Tibial nerve (tissue), 4 donors: ENCODE data around the gene PTPRJ. TPM values are rescaled to one million over a fixed set of nuclear protein-coding genes. Genes with fewer than 3 reads are reported as not detected.

Experiments
- DNase-seq, 2 donors: peaks; one replicate each; pipeline ENCODE4 v3.0.0-alpha.2; 2019; ENCODE audit warnings: low spot score in 2 of 2
- H3K27ac ChIP-seq, 4 donors: fragments of 200-600 bp; sonication (generic) in 3 of 4; one replicate each; pipeline ENCODE4 v1.5.1; 2017 to 2019; ENCODE audit warnings: mild to moderate bottlenecking in 1 of 4
- H3K27me3 ChIP-seq, 2 donors: fragments of 200-600 bp; sonication (generic) in 1 of 2; one replicate each; pipeline versions ENCODE4 v1.5.1 to v1.6.0; 2017 to 2019
- H3K36me3 ChIP-seq, 3 donors: fragments of 200-600 bp; sonication (generic); one replicate each; pipeline ENCODE4 v1.5.1; 2018 to 2019
- H3K4me1 ChIP-seq, 4 donors: fragments of 200-600 bp; sonication (generic) in 3 of 4; one replicate each; pipeline ENCODE4 v1.5.1; 2017 to 2019
- H3K4me3 ChIP-seq, 4 donors: fragments of 200-600 bp; sonication (generic) in 3 of 4; one replicate each; pipeline ENCODE4 v1.5.1; 2017 to 2019; ENCODE audit warnings: mild to moderate bottlenecking in 1 of 4, moderate library complexity in 1 of 4
- H3K9me3 ChIP-seq, 4 donors: fragments of 200-600 bp; sonication (generic) in 3 of 4; one replicate each; pipeline ENCODE4 v1.5.1; 2017 to 2019
- EP300 ChIP-seq, 2 donors: sonication (generic); formaldehyde crosslinking; IDR thresholded peaks; one replicate each; pipeline ENCODE4 v1.6.1; 2017; ENCODE audit warnings: antibody characterized with exemption in 2 of 2, mild to moderate bottlenecking in 1 of 2
- POLR2A ChIP-seq, 2 donors: fragments of 450-650 bp; IDR thresholded peaks; one replicate each; pipeline ENCODE4 v1.6.1; 2017; ENCODE audit warnings: antibody characterized with exemption in 2 of 2, mild to moderate bottlenecking in 2 of 2, moderate library complexity in 2 of 2
- WGBS, 2 donors: methylation state at CpG; one replicate each; pipeline ENCODE4 v1.1.5; 2018; 5-methylcytosine and 5-hydroxymethylcytosine counted together
- total RNA-seq, 4 donors: library from RNA; depleted of rRNA; stranded (reverse); fragments of >200 nt; gene quantifications; one replicate each; pipeline ENCODE4 v1.1.0, GENCODE V29; 2016
- TF ChIP-seq, protein P1 (sequence below), 5 experiments: fragments of 200-600 bp in 3 of 5; fragments of 450-650 bp in 2 of 5; sonication (generic) in 3 of 5; IDR thresholded peaks; one replicate each; pipeline ENCODE4 v1.5.1; 2016 to 2019; ENCODE audit warnings: antibody characterized with exemption in 5 of 5, mild to moderate bottlenecking in 3 of 5, moderate library complexity in 2 of 5

Gene PTPRJ
- total RNA-seq, 4 donors from 2014 or later: 20.5 to 24.3 (median 22.3) TPM

DNA sequence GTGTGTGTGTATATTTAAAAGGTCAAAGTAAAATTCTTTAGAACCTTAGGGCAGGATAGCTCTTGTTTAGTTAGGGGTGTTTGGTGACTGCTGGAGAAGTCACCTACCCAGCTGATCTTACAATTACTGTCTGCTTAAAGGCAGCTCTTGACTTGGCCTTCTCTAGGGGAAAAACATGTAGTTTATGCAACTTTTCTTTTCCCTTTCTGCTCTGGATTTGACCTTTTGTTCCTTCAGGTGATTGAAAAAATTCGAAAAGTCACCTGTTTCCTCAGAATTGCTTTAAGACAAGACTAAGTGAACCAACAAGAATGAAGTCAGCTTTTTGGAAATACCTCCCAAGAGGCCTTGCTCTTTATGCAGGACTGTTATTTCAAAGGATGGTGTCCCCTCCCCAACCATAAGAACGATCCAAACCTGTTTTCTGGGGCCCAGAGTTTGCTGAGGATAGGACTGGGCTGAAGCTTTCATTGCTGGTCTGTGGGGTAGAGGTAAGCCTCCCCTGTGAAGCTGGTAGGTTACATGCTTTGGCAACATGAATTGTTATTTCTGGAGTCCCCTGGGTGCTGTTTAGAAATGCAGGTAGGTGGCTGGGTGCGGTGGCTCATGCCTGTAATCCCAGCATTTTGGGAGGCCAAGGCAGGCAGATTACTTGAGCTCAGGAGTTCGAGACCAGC is 111.2 kb downstream of the PTPRJ start:
- Histone ChIP-seq H3K4me3 (no peak overlapping the region), H3K4me1 (peaks cover 3 to 73% (median 34%) of the 10 kb centered on the region in 4 donors), H3K27ac (peak overlapping the region in 1 of 4 donors; percentile 6), H3K9me3 (no peaks in the 10 kb centered on the region), H3K27me3 (no peaks in the 10 kb centered on the region), H3K36me3 (no peaks in the 10 kb centered on the region)
- TF ChIP-seq, protein P1, sequence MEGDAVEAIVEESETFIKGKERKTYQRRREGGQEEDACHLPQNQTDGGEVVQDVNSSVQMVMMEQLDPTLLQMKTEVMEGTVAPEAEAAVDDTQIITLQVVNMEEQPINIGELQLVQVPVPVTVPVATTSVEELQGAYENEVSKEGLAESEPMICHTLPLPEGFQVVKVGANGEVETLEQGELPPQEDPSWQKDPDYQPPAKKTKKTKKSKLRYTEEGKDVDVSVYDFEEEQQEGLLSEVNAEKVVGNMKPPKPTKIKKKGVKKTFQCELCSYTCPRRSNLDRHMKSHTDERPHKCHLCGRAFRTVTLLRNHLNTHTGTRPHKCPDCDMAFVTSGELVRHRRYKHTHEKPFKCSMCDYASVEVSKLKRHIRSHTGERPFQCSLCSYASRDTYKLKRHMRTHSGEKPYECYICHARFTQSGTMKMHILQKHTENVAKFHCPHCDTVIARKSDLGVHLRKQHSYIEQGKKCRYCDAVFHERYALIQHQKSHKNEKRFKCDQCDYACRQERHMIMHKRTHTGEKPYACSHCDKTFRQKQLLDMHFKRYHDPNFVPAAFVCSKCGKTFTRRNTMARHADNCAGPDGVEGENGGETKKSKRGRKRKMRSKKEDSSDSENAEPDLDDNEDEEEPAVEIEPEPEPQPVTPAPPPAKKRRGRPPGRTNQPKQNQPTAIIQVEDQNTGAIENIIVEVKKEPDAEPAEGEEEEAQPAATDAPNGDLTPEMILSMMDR (IDR thresholded peaks at IDR 0.05): no peak
- TF ChIP-seq EP300 (IDR thresholded peaks at IDR 0.05): no peak
- TF ChIP-seq POLR2A (IDR thresholded peaks at IDR 0.05): no peak
- DNase-seq: no peak
- 81 to 84% methylated on average over 4 of the region's 4 CpGs for WGBS, 2 donors

DNA sequence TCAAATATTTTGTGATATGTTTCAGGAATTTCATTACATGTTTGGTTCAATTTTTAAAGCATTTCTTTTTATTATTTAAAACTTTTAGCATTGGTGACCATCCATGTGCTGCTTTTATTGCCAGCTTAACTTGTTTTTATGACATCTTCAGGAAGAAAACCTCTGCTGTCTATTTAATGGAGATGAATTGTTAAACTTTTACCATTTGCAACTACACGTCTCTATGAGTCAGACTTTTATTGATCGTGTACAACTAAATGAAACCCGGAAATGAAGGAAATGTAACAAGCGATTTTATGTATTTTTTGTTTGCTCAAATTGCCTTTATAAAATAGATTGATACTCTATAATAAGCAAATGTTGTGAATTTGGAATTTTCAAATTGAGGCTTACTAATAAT is 113.0 kb downstream of the PTPRJ start:
- Histone ChIP-seq H3K27ac (peak overlapping the region in 2 of 4 donors; percentile 2 to 81), H3K9me3 (no peaks in the 10 kb centered on the region), H3K27me3 (no peaks in the 10 kb centered on the region), H3K4me3 (no peak overlapping the region), H3K36me3 (no peaks in the 10 kb centered on the region), H3K4me1 (peaks cover 3 to 80% (median 30%) of the 10 kb centered on the region in 4 donors)
- no peak for DNase-seq
- TF ChIP-seq, protein P1 (IDR thresholded peaks at IDR 0.05): no peak
- TF ChIP-seq EP300 (IDR thresholded peaks at IDR 0.05) (no peak), POLR2A (IDR thresholded peaks at IDR 0.05) (no peak)
- 39 to 54% methylated on average over 4 of the region's 4 CpGs for WGBS, 2 donors

DNA sequence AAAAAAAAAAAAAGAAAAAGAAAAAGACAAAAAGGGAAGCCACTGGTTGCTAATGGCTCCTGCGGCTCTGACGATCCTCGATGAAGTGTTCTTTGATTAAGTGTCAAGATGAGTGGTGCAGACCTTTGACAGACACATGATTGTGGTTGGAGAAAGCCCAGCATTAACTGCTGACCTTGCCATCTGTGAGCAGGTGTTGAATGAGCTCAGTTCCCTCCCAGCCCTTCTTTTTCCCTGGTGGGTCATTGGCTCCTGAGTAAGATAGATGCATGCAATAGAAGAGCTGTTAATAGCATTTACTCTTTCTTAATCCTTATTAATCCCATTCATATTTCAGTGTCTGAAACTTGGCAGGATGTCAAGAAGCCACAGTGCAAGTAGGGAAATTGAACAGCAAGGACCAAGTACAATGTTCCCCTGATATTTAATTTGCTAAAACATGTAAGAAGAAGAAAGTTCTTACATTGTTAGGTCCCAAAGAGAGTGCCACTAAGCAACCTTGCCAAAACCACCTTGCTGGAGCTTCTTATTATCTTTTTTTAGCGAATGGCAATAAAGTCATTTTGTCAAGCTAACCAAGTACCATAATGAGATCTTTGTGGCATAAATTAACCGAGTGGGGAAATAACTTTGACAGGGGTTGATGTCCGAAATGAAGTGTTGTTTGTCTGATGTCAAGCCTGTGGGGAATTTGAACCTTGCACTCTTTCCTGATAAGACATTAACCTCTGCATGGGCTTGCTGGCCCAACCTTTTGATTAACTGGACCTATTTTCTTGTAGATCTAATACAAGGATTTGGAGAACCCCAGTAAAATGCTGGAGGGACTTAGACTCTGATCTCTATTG is 113.7 kb downstream of the PTPRJ start:
- H3K27ac ChIP-seq: peak overlapping the region in 3 of 4 donors; percentile 55 to 81 (median 79)
- 29 to 30% methylated on average over 6 of the region's 6 CpGs for WGBS, 2 donors
- H3K9me3 ChIP-seq: no peaks in the 10 kb centered on the region
- H3K4me1 ChIP-seq: peaks cover 3 to 73% (median 23%) of the 10 kb centered on the region in 4 donors
- DNase-seq: no peak
- no peaks in the 10 kb centered on the region for H3K27me3 ChIP-seq
- TF ChIP-seq EP300 (IDR thresholded peaks at IDR 0.05) (no peak), POLR2A (IDR thresholded peaks at IDR 0.05) (no peak)
- TF ChIP-seq, protein P1 (IDR thresholded peaks at IDR 0.05): no peak
- no peaks in the 10 kb centered on the region for H3K36me3 ChIP-seq
- H3K4me3 ChIP-seq: no peak overlapping the region

DNA sequence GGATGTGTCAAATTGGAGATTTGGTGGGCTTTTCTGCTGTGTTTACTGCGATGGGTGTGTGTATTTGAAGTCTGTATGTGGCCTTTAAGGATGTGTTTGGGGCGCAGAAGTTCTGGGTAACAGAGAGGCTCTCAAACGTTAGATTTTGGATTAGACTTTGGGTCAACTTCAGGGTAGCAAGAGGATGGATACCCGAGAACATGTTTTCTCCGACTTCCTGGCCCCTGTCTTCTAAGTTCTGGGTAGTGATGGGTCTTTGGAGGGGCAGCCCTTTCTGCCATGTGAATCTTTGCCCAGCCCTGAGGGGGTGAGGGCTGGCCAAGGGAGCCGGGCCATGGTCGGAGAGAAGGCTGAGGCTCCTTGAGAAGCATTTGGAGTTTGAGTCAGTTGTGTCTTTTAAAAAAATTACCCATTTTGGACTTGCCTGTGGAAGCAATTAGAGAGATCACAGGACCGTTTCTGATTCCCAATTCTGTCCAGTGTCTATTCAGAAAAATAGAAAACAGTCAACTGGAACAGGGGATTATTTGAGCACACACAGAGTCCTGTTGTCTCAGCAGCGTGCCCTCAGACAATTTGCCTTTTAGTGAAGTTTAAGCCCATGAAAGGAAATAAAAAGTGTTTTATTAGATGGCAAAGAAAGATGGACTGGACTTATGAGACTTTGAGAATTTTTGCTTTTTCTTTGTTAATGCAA is 114.4 kb downstream of the PTPRJ start:
- Histone ChIP-seq H3K27ac (peak overlapping the region in 3 of 4 donors; percentile 55 to 81 (median 79)), H3K9me3 (no peaks in the 10 kb centered on the region), H3K4me1 (peaks cover 3 to 77% (median 23%) of the 10 kb centered on the region in 4 donors), H3K36me3 (no peaks in the 10 kb centered on the region), H3K27me3 (no peaks in the 10 kb centered on the region), H3K4me3 (no peak overlapping the region)
- WGBS, 2 donors: 57 to 61% methylated on average over 9 of the region's 9 CpGs
- TF ChIP-seq EP300 (IDR thresholded peaks at IDR 0.05) (no peak), POLR2A (IDR thresholded peaks at IDR 0.05) (no peak)
- TF ChIP-seq, protein P1 (IDR thresholded peaks at IDR 0.05): no peak
- no peak for DNase-seq
